NCI-H146 treated with DMSO at 0.1 percent for 48 hours (cell line): ENCODE measurements around the gene PPARGC1A.

Experiments used
- DNase-seq: peaks from one replicate; lab custom pipeline; 2025; ENCODE audit not compliant: unreplicated experiment; lab: John Stamatoyannopoulos, UW

Gene PPARGC1A

GRCh38 chr4:23881052-23881501, 8.8 kb downstream of the PPARGC1A start:
- DNase-seq, result no peak

GRCh38 chr4:23878912-23879732, 10.7 kb downstream of the PPARGC1A start:
- DNase-seq, result no peak

GRCh38 chr4:23878246-23878891, 11.5 kb downstream of the PPARGC1A start:
- DNase-seq, result no peak

- no peak for DNase-seq
Measured at GRCh38 chr4:23877758-23878229, 12.1 kb downstream of the PPARGC1A start.

GRCh38 chr4:23876418-23877089, 13.3 kb downstream of the PPARGC1A start:
- DNase-seq, result no peak

- DNase-seq, result no peak
Measured at GRCh38 chr4:23875317-23875716, 14.5 kb downstream of the PPARGC1A start.

- no peak for DNase-seq
Measured at GRCh38 chr4:23874536-23874901, 15.3 kb downstream of the PPARGC1A start.

- DNase-seq, result no peak
Measured at GRCh38 chr4:23873717-23874535, 15.9 kb downstream of the PPARGC1A start.

GRCh38 chr4:23871426-23871825, 18.4 kb downstream of the PPARGC1A start:
- DNase-seq, result no peak

GRCh38 chr4:23866450-23867075, 23.3 kb downstream of the PPARGC1A start:
- DNase-seq, result no peak

GRCh38 chr4:23861897-23862296, 27.9 kb downstream of the PPARGC1A start:
- DNase-seq, result no peak

GRCh38 chr4:23860919-23861318, 28.9 kb downstream of the PPARGC1A start:
- no peak for DNase-seq

- DNase-seq, result no peak
Measured at GRCh38 chr4:23857367-23857959, 32.4 kb downstream of the PPARGC1A start.

- no peak for DNase-seq
Measured at GRCh38 chr4:23856630-23857029, 33.2 kb downstream of the PPARGC1A start.

GRCh38 chr4:23855912-23856605, 33.8 kb downstream of the PPARGC1A start:
- no peak for DNase-seq

- DNase-seq, result no peak
Measured at GRCh38 chr4:23853986-23854660, 35.7 kb downstream of the PPARGC1A start.

- no peak for DNase-seq
Measured at GRCh38 chr4:23851464-23851863, 38.4 kb downstream of the PPARGC1A start.

- DNase-seq, result no peak
Measured at GRCh38 chr4:23847158-23847557, 42.7 kb downstream of the PPARGC1A start.

- DNase-seq, result no peak
Measured at GRCh38 chr4:23844961-23845360, 44.9 kb downstream of the PPARGC1A start.
